ENCODE data around the gene SKIDA1. TPM values are rescaled to one million over a fixed set of nuclear protein-coding genes. Genes with fewer than 3 reads are reported as not detected.

Gene SKIDA1
- total and polyA plus RNA-seq, 2 of the 4 experiments (the other 2 are of a cell fraction), result 0.36 to 0.72 TPM

- no peak overlapping the region for H4K8ac ChIP-seq (ENCODE audit: low read depth in 2 of 2, low read length in 2 of 2)
- BruUV-seq (replicated peaks), result no TSS peak
- H3K9me3 ChIP-seq (ENCODE audit: control insufficient read depth, insufficient read depth, low read length), result peaks cover 3% of the 10 kb centered on the region
- H3K14ac ChIP-seq (replicated peaks; ENCODE audit: low read depth, low read length), result no peak overlapping the region
- no peak overlapping the region for H3K4me3 ChIP-seq (ENCODE audit: insufficient read depth, low read depth, low read length)
- H3K9ac ChIP-seq (ENCODE audit: low read depth, low read length), result no peak overlapping the region
- H4K20me1 ChIP-seq (ENCODE audit: insufficient read depth, low read length), result no peaks in the 10 kb centered on the region
- H3K79me1 ChIP-seq (ENCODE audit: low read depth in 1 of 2, low read length in 2 of 2), result no peaks in the 10 kb centered on the region
- DNase-seq, result no peak
- intact Hi-C loops (cut with micrococcal nuclease), result no loop called here
- no peak overlapping the region for H3K56ac ChIP-seq (ENCODE audit: extremely low read depth, insufficient read depth, low read length)
- no peak overlapping the region for H2AK5ac ChIP-seq (ENCODE audit: low read depth, low read length)
- POLR2A ChIA-PET (ENCODE audit: unreplicated experiment), result no interaction called here
- no CpG with 5 or more reads among the region's 2 CpGs for whole genome bisulfite sequencing, 2 experiments (ENCODE audit: extremely low coverage in 2 of 2, insufficient read length in 1 of 2)
- H3K4me2 ChIP-seq (ENCODE audit: low read depth, low read length), result no peak overlapping the region
- dilution Hi-C loops (cut with HindIII; ENCODE audit: low sequenced_read_pairs, unreplicated experiment), result no loop called here
- H4K5ac ChIP-seq (ENCODE audit: low read depth, low read length), result no peak overlapping the region
- no peak overlapping the region for H3K27ac ChIP-seq (ENCODE audit: insufficient read depth, low read length)
- H2AK9ac ChIP-seq (replicated peaks; ENCODE audit: low read depth, low read length, poor library complexity), result no peak overlapping the region
- H4K91ac ChIP-seq (ENCODE audit: insufficient read depth, low read depth, low read length), result no peak overlapping the region
- H2BK5ac ChIP-seq (ENCODE audit: low read depth, low read length, poor library complexity, severe bottlenecking), result no peak overlapping the region
- no peak overlapping the region for H2BK120ac ChIP-seq (ENCODE audit: low read depth, low read length)
- no peaks in the 10 kb centered on the region for H3K9me1 ChIP-seq (ENCODE audit: insufficient read depth, low read length)
- H3K18ac ChIP-seq (ENCODE audit: low read depth, low read length), result no peak overlapping the region
- CTCF ChIA-PET, result no interaction called here
- no peak overlapping the region for H3K23ac ChIP-seq (ENCODE audit: low read depth, low read length)
- no peak overlapping the region for H3K4ac ChIP-seq (ENCODE audit: low read depth, low read length)
- no peak overlapping the region for H2BK15ac ChIP-seq (ENCODE audit: low read depth, low read length)
- no peaks in the 10 kb centered on the region for H3K27me3 ChIP-seq (ENCODE audit: control insufficient read depth, insufficient read depth, low read length)
- ATAC-seq (ENCODE audit: low read depth), result no peak
- no peak overlapping the region for H2AFZ ChIP-seq (replicated peaks; ENCODE audit: low read length, poor library complexity)
- in situ Hi-C loops (cut with MboI; ENCODE audit: low sequenced_read_pairs), result loop anchor here (25.0 kb wide), 2 partner anchors 394 to 1506 kb away; no protein-coding TSS in a partner anchor
- no peak for TF ChIP-seq RFX5 (IDR thresholded peaks at IDR 0.05; ENCODE audit: low read depth, low read length)
- no peak for TF ChIP-seq MAFK (IDR thresholded peaks at IDR 0.05; ENCODE audit: low read depth, low read length)
- no peak for TF ChIP-seq CTCF (conservative IDR thresholded peaks at IDR 0.05; ENCODE audit: low read depth, low read length)
- TF ChIP-seq MXI1 (IDR thresholded peaks at IDR 0.05; ENCODE audit: borderline replicate concordance, low read depth, low read length), result no peak
- TF ChIP-seq POLR2A (IDR thresholded peaks at IDR 0.05; ENCODE audit: low read depth, low read length), result no peak
- no peak for TF ChIP-seq ELK1 (IDR thresholded peaks at IDR 0.05; ENCODE audit: borderline replicate concordance, low read depth, low read length)
- no peak for TF ChIP-seq SMC3 (IDR thresholded peaks at IDR 0.05; ENCODE audit: low read depth, low read length)
- TF ChIP-seq BHLHE40 (IDR thresholded peaks at IDR 0.05; ENCODE audit: low read depth, low read length), result no peak
- no peak for TF ChIP-seq CHD1 (IDR thresholded peaks at IDR 0.05; ENCODE audit: low read depth, low read length)
- no peak for TF ChIP-seq CEBPB (IDR thresholded peaks at IDR 0.05; ENCODE audit: low read depth, low read length)
- TF ChIP-seq FOS (IDR thresholded peaks at IDR 0.05; ENCODE audit: low read depth, low read length), result no peak
- no peak for TF ChIP-seq RCOR1 (IDR thresholded peaks at IDR 0.05; ENCODE audit: insufficient replicate concordance, low read length)
- no peak for TF ChIP-seq NFE2L2 (IDR thresholded peaks at IDR 0.05; ENCODE audit: low read depth, low read length)
- no peak for TF ChIP-seq MAZ (IDR thresholded peaks at IDR 0.05; ENCODE audit: borderline replicate concordance, low read depth, low read length)
- no peak overlapping the region for H2BK20ac ChIP-seq (ENCODE audit: low read depth, low read length)
- H3K36me3 ChIP-seq (ENCODE audit: control insufficient read depth, insufficient read depth, low read length), result no peaks in the 10 kb centered on the region
- H3K4me1 ChIP-seq (ENCODE audit: control insufficient read depth, insufficient read depth, low read length), result no peaks in the 10 kb centered on the region
These were observed 44.1 kb downstream of the SKIDA1 start for GRCh38 chr10:21481407-21481806.
